Neuronal stem cell (in vitro differentiated cells): ENCODE measurements around the gene DHRS9. TPM values are rescaled to one million over a fixed set of nuclear protein-coding genes. Genes with fewer than 3 reads are reported as not detected.

Source experiments
- DNase-seq: peaks from one replicate; pipeline ENCODE4 v3.0.0-alpha.2; 2013; ENCODE audit warnings: low spot score
- H2AFZ ChIP-seq: one replicate; pipeline ENCODE4 v1.6.1; 2013; ENCODE audit warnings: mild to moderate bottlenecking, low read length, inconsistent platforms
- H2AK5ac ChIP-seq: 2 replicates; pipeline ENCODE4 v1.6.1; 2013; ENCODE audit warnings: low read depth, mild to moderate bottlenecking, inconsistent platforms, low read length, moderate library complexity, mixed read lengths
- H2BK120ac ChIP-seq: 2 replicates; pipeline ENCODE4 v1.6.1; 2013; ENCODE audit warnings: low read depth, mild to moderate bottlenecking, inconsistent platforms, low read length, moderate library complexity, mixed read lengths
- H2BK12ac ChIP-seq: one replicate; pipeline ENCODE4 v1.6.1; 2013; ENCODE audit warnings: low read length, inconsistent platforms
- H2BK15ac ChIP-seq: 2 replicates; pipeline ENCODE4 v1.6.1; 2013; ENCODE audit warnings: mild to moderate bottlenecking, low read length, inconsistent platforms, mixed read lengths
- H2BK5ac ChIP-seq: one replicate; pipeline ENCODE4 v1.6.1; 2013; ENCODE audit warnings: inconsistent platforms, mild to moderate bottlenecking, low read length, moderate library complexity
- H3K14ac ChIP-seq: one replicate; pipeline ENCODE4 v1.6.1; 2013; ENCODE audit warnings: low read length, inconsistent platforms
- H3K18ac ChIP-seq: 2 replicates; pipeline ENCODE4 v1.6.1; 2013; ENCODE audit warnings: low read length, inconsistent platforms
- H3K23ac ChIP-seq: 2 replicates; pipeline ENCODE4 v1.6.1; 2013; ENCODE audit warnings: low read depth, mild to moderate bottlenecking, mixed read lengths, low read length, inconsistent platforms; ENCODE audit not compliant: poor library complexity
- H3K27ac ChIP-seq: replicated peaks from 3 replicates; pipeline ENCODE4 v1.5.1; 2013; ENCODE audit warnings: low read length, inconsistent platforms
- H3K27me3 ChIP-seq, 3 experiments: 2 replicates each; pipeline ENCODE4 v1.6.1; 2013; ENCODE audit warnings: low read length in 3 of 3, mild to moderate bottlenecking in 2 of 3, inconsistent platforms in 1 of 3, low read depth in 1 of 3, mixed read lengths in 1 of 3, moderate library complexity in 1 of 3; ENCODE audit not compliant: control insufficient read depth in 3 of 3, insufficient read depth in 3 of 3
- H3K36me3 ChIP-seq, 2 donors: replicated peaks in 1 of 2; 2 replicates each; pipeline ENCODE4 v1.6.1; 2013; ENCODE audit warnings: low read length in 2 of 2; ENCODE audit not compliant: control insufficient read depth in 2 of 2, insufficient read depth in 2 of 2
- H3K4ac ChIP-seq: 2 replicates; pipeline ENCODE4 v1.6.1; 2013; ENCODE audit warnings: inconsistent platforms, mild to moderate bottlenecking, low read length, moderate library complexity
- H3K4me1 ChIP-seq, 2 donors: 1 replicate in 1 of 2; 2 replicates in 1 of 2; pipeline ENCODE4 v1.6.1; 2013; ENCODE audit warnings: low read length in 2 of 2, low read depth in 1 of 2; ENCODE audit not compliant: control insufficient read depth in 2 of 2, insufficient read depth in 1 of 2
- H3K4me2 ChIP-seq: one replicate; pipeline ENCODE4 v1.6.1; 2013; ENCODE audit warnings: mild to moderate bottlenecking, low read length, inconsistent platforms; ENCODE audit not compliant: insufficient read depth, poor library complexity, severe bottlenecking
- H3K4me3 ChIP-seq, 2 donors: 2 replicates each; pipeline ENCODE4 v1.5.1; 2013; ENCODE audit warnings: low read length in 2 of 2, mild to moderate bottlenecking in 2 of 2, inconsistent platforms in 1 of 2, moderate library complexity in 1 of 2
- H3K79me1 ChIP-seq: one replicate; pipeline ENCODE4 v1.6.1; 2013; ENCODE audit warnings: low read depth, mild to moderate bottlenecking, inconsistent platforms, low read length, moderate library complexity
- H3K9ac ChIP-seq: one replicate; pipeline ENCODE4 v1.6.1; 2013; ENCODE audit warnings: mild to moderate bottlenecking, low read depth, low read length, inconsistent platforms; ENCODE audit not compliant: poor library complexity
- H3K9me3 ChIP-seq, 2 donors: replicated peaks in 1 of 2; 2 replicates each; pipeline versions ENCODE3 to v1.6.1; 2013; ENCODE audit warnings: low read length in 2 of 2, mild to moderate bottlenecking in 2 of 2, inconsistent platforms in 1 of 2, low read depth in 1 of 2, mixed read lengths in 1 of 2, moderate library complexity in 1 of 2; ENCODE audit not compliant: control insufficient read depth in 2 of 2, insufficient read depth in 1 of 2
- H4K8ac ChIP-seq: one replicate; pipeline ENCODE4 v1.6.1; 2013; ENCODE audit warnings: low read depth, mild to moderate bottlenecking, inconsistent platforms, low read length, moderate library complexity
- H4K91ac ChIP-seq: one replicate; pipeline ENCODE4 v1.6.1; 2013; ENCODE audit warnings: low read length, low read depth, mild to moderate bottlenecking, inconsistent platforms; ENCODE audit not compliant: poor library complexity
- WGBS, 2 donors: extraction: QIAGEN DNeasy Blood & Tissue Kit; methylation state at CpG; one replicate each; pipeline ENCODE4 v1.1.7; 2013; ENCODE audit warnings: missing lambda C conversion rate in 2 of 2, mixed read lengths in 1 of 2; ENCODE audit not compliant: insufficient read length in 2 of 2, insufficient replicate concordance in 1 of 2; ENCODE audit errors: extremely low coverage in 2 of 2; 5-methylcytosine and 5-hydroxymethylcytosine counted together
- polyA plus RNA-seq, 2 experiments: library from polyadenylated mRNA; stranded (reverse); fragments of 200-250 nt; gene quantifications; one replicate each; pipeline ENCODE4 v1.2.3, GENCODE V29; 2013

Gene DHRS9
- not detected for polyA plus RNA-seq (2013, experiment 1 of 2)
- polyA plus RNA-seq (2013, experiment 2 of 2), result not detected

- no peak for DNase-seq
Observed at GRCh38 chr2:169069341-169069740, at the start of gene DHRS9. TSS of gene DHRS9 (plus strand) at chr2:169069563. CDS start at chr2:169081582, 12,019 bp downstream.

GRCh38 chr2:169023161-169023560 lies 46.2 kb upstream of the DHRS9 start:
- no peak overlapping the region for H2AFZ ChIP-seq
- H3K9ac ChIP-seq, result no peak overlapping the region
- H3K4ac ChIP-seq, result no peak overlapping the region
- H3K18ac ChIP-seq, result no peak overlapping the region
- H3K23ac ChIP-seq, result no peak overlapping the region
- no peak overlapping the region for H3K4me3 ChIP-seq
- H3K27ac ChIP-seq, result no peak overlapping the region
- no peak overlapping the region for H3K14ac ChIP-seq
- no peak overlapping the region for H4K8ac ChIP-seq
- H2AK5ac ChIP-seq, result no peak overlapping the region
- no peaks in the 10 kb centered on the region for H3K79me1 ChIP-seq
- H2BK120ac ChIP-seq, result no peak overlapping the region
- H2BK5ac ChIP-seq, result no peak overlapping the region
- peaks cover 0 to 11% (median 0%) of the 10 kb centered on the region in 3 experiments for H3K27me3 ChIP-seq
- H3K4me2 ChIP-seq, result no peak overlapping the region
- no peaks in the 10 kb centered on the region for H3K4me1 ChIP-seq
- DNase-seq, result no peak
- no peak overlapping the region for H2BK15ac ChIP-seq
- H2BK12ac ChIP-seq, result no peak overlapping the region
- WGBS, 2 donors, result no CpG with 5 or more reads among the region's 3 CpGs
- H3K36me3 ChIP-seq, result no peaks in the 10 kb centered on the region
- H4K91ac ChIP-seq, result no peak overlapping the region
- H3K9me3 ChIP-seq, result no peaks in the 10 kb centered on the region

More at GRCh38 chr2:169069341-169069740, at the start of gene DHRS9:
- Histone ChIP-seq H3K27me3 (no peaks in the 10 kb centered on the region), H4K91ac (no peak within 1 kb of the TSS), H3K23ac (no peak within 1 kb of the TSS), H3K27ac (no peak within 1 kb of the TSS), H3K18ac (no peak within 1 kb of the TSS), H2BK120ac (no peak within 1 kb of the TSS), H2BK15ac (no peak within 1 kb of the TSS), H3K14ac (no peak within 1 kb of the TSS), H2AFZ (no peak within 1 kb of the TSS), H3K36me3 (no peaks in the 10 kb centered on the region), H3K4ac (no peak within 1 kb of the TSS), H4K8ac (no peak within 1 kb of the TSS), H3K79me1 (no peaks in the 10 kb centered on the region), H3K9me3 (no peaks in the 10 kb centered on the region), H3K4me3 (no peak within 1 kb of the TSS), H2BK5ac (no peak within 1 kb of the TSS), H3K9ac (no peak within 1 kb of the TSS), H3K4me2 (no peak within 1 kb of the TSS), H3K4me1 (no peaks in the 10 kb centered on the region), H2AK5ac (no peak within 1 kb of the TSS), H2BK12ac (no peak within 1 kb of the TSS)
- WGBS, 2 donors, result no CpG with 5 or more reads among the region's 5 CpGs

DNA sequence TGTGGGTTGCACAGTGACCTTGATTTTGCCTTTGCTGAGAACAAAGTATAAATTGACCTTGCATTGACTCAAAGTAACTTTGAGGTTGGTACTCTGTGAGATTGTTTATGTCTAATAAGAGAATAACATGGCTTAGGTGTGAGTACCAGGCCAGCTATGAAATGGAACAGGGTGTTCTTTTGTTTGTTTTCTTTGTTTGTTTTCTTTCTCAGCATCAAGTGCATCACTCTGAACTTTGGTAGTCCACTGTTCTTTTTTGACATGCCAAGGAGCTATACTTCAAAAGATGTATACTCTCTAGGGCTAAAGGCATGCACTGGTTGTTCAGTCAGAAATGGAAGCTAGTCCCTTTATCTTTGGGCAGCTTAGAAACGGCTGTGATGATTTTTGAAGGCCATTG lies 43.3 kb upstream of the DHRS9 start:
- Histone ChIP-seq H3K9me3 (no peaks in the 10 kb centered on the region), H3K4me1 (no peaks in the 10 kb centered on the region), H3K27ac (no peak overlapping the region), H3K4me3 (no peak overlapping the region), H4K91ac (no peak overlapping the region), H2BK15ac (no peak overlapping the region), H3K23ac (no peak overlapping the region), H3K18ac (no peak overlapping the region), H3K9ac (no peak overlapping the region), H3K36me3 (no peaks in the 10 kb centered on the region), H2AFZ (no peak overlapping the region), H3K79me1 (no peaks in the 10 kb centered on the region), H2BK5ac (no peak overlapping the region), H3K4me2 (no peak overlapping the region), H2AK5ac (no peak overlapping the region), H2BK12ac (no peak overlapping the region), H3K14ac (no peak overlapping the region), H3K27me3 (peaks cover 0 to 14% (median 0%) of the 10 kb centered on the region in 3 experiments), H3K4ac (no peak overlapping the region), H4K8ac (no peak overlapping the region), H2BK120ac (no peak overlapping the region)
- DNase-seq, result no peak
- WGBS, 2 donors, result no CpG with 5 or more reads among the region's 1 CpG

DNA sequence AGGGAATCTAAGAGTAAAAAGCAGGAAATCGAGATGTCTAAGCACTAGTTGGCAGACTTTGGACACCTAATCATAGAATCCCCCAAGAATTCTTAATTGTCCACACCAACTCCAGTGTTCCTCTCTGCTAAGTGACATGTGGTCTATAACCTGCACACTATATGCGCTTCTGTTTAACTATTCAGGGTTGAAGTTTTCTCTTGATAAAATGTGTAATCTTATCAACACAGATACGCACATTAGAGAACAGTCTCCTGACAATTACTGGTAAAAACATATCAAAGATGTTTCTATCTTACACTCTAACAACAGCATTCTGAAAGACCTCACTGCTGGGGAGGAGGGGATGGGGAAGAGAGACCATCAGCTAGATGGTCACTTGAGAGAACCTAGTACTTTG lies 42.1 kb upstream of the DHRS9 start:
- no peak overlapping the region for H3K4ac ChIP-seq
- H4K8ac ChIP-seq, result no peak overlapping the region
- no peak overlapping the region for H2BK12ac ChIP-seq
- no peak overlapping the region for H3K18ac ChIP-seq
- no peak overlapping the region for H2AFZ ChIP-seq
- no peak overlapping the region for H3K23ac ChIP-seq
- no peaks in the 10 kb centered on the region for H3K4me1 ChIP-seq
- no peak overlapping the region for H4K91ac ChIP-seq
- H3K4me2 ChIP-seq, result no peak overlapping the region
- H3K27ac ChIP-seq, result no peak overlapping the region
- no CpG with 5 or more reads among the region's 3 CpGs for WGBS, 2 donors
- no peak overlapping the region for H3K4me3 ChIP-seq
- no peak overlapping the region for H2BK120ac ChIP-seq
- H3K14ac ChIP-seq, result no peak overlapping the region
- H3K27me3 ChIP-seq, result peaks cover 0 to 14% (median 0%) of the 10 kb centered on the region in 3 experiments
- H3K9me3 ChIP-seq, result no peaks in the 10 kb centered on the region
- DNase-seq, result no peak
- H2AK5ac ChIP-seq, result no peak overlapping the region
- H2BK15ac ChIP-seq, result no peak overlapping the region
- no peak overlapping the region for H2BK5ac ChIP-seq
- H3K36me3 ChIP-seq, result no peaks in the 10 kb centered on the region
- no peak overlapping the region for H3K9ac ChIP-seq
- H3K79me1 ChIP-seq, result no peaks in the 10 kb centered on the region
